GM18526 (cell line): ENCODE results near the gene RMND1.

Experiments used
- POLR2A ChIP-seq: IDR thresholded peaks from 3 replicates; pipeline ENCODE4 v1.6.1; 2011; ENCODE audit not compliant: insufficient read length; ENCODE audit errors: extremely low read depth

The RMND1 gene

GRCh38 chr6:151475653-151476523 lies 24.0 kb upstream of the RMND1 start:
- no peak for TF ChIP-seq POLR2A

GRCh38 chr6:151464702-151465101 lies 12.8 kb upstream of the RMND1 start:
- no peak for TF ChIP-seq POLR2A

GRCh38 chr6:151461673-151462072 lies 9.7 kb upstream of the RMND1 start:
- no peak for TF ChIP-seq POLR2A

- TF ChIP-seq POLR2A: no peak
Observed at GRCh38 chr6:151452750-151453427, 963 bp upstream of the RMND1 start.

- TF ChIP-seq POLR2A: no peak
Observed at GRCh38 chr6:151451417-151451949, 443 bp downstream of the RMND1 start.

GRCh38 chr6:151448623-151449022 lies 3.3 kb downstream of the RMND1 start:
- TF ChIP-seq POLR2A: no peak

GRCh38 chr6:151447237-151447636 lies 4.7 kb downstream of the RMND1 start:
- TF ChIP-seq POLR2A: no peak

- TF ChIP-seq POLR2A: no peak
Observed at GRCh38 chr6:151445482-151445881, 6.4 kb downstream of the RMND1 start.

GRCh38 chr6:151443911-151444621 lies 7.9 kb downstream of the RMND1 start:
- TF ChIP-seq POLR2A: no peak

- TF ChIP-seq POLR2A: no peak
Observed at GRCh38 chr6:151443454-151443853, 8.5 kb downstream of the RMND1 start.

GRCh38 chr6:151442371-151442770 lies 9.6 kb downstream of the RMND1 start:
- TF ChIP-seq POLR2A: no peak

GRCh38 chr6:151441390-151442166 lies 10.3 kb downstream of the RMND1 start:
- TF ChIP-seq POLR2A: no peak

- no peak for TF ChIP-seq POLR2A
Observed at GRCh38 chr6:151440930-151441329, 11.0 kb downstream of the RMND1 start.

- TF ChIP-seq POLR2A: no peak
Observed at GRCh38 chr6:151440498-151440897, 11.4 kb downstream of the RMND1 start.

- no peak for TF ChIP-seq POLR2A
Observed at GRCh38 chr6:151437401-151437800, 14.5 kb downstream of the RMND1 start.

GRCh38 chr6:151436802-151437201 lies 15.1 kb downstream of the RMND1 start:
- TF ChIP-seq POLR2A: no peak
